HEK293T (cell line): Measurements from ENCODE around the gene LAMA3.

Experiments used
- ARNT ChIP-seq: fragments of 450-650 bp; IDR thresholded peaks from 2 replicates; pipeline ENCODE4 v1.6.1; 2017; ENCODE audit warnings: mild to moderate bottlenecking
- ELF4 ChIP-seq: fragments of 450-650 bp; IDR thresholded peaks from 2 replicates; pipeline ENCODE4 v1.6.1; 2017; ENCODE audit warnings: antibody characterized with exemption
- FOXK2 ChIP-seq: fragments of 450-650 bp; IDR thresholded peaks from 2 replicates; pipeline ENCODE4 v1.6.1; 2016; ENCODE audit warnings: mild to moderate bottlenecking
- L3MBTL2 ChIP-seq: fragments of 450-650 bp; conservative IDR thresholded peaks from 2 replicates; pipeline ENCODE4 v1.6.1; 2016; ENCODE audit warnings: mild to moderate bottlenecking
- LEF1 ChIP-seq: fragments of 450-650 bp; IDR thresholded peaks from 2 replicates; pipeline ENCODE4 v1.6.1; 2017; ENCODE audit warnings: mild to moderate bottlenecking, borderline replicate concordance
- PKNOX1 ChIP-seq: fragments of 450-650 bp; IDR thresholded peaks from 2 replicates; pipeline ENCODE4 v1.6.1; 2016
- SP1 ChIP-seq: fragments of 450-650 bp; IDR thresholded peaks from 2 replicates; pipeline ENCODE4 v1.6.1; 2017
- SUZ12 ChIP-seq: fragments of 450-650 bp; IDR thresholded peaks from 2 replicates; pipeline ENCODE4 v1.6.1; 2016; ENCODE audit warnings: mild to moderate bottlenecking
- TARDBP ChIP-seq: fragments of 450-650 bp; IDR thresholded peaks from 2 replicates; pipeline ENCODE4 v1.6.1; 2016
- ZNF384 ChIP-seq: fragments of 450-650 bp; IDR thresholded peaks from 2 replicates; pipeline ENCODE4 v1.6.1; 2016

- TF ChIP-seq PKNOX1 (no peak), ELF4 (no peak), FOXK2 (no peak), SP1 (no peak), LEF1 (no peak), TARDBP (no peak), SUZ12 (no peak), ARNT (no peak), ZNF384 (no peak), L3MBTL2 (no peak)
Observed at GRCh38 chr18:23934252-23934651, 245.0 kb downstream of the LAMA3 start.
